ENCODE measurements around the gene UIMC1.

GRCh38 chr5:176860381-176860780, 146.2 kb downstream of the UIMC1 start:
- TF ChIP-seq CTCF (IDR thresholded peaks at IDR 0.05; ENCODE audit: poor library complexity) = no peak
- TF ChIP-seq EZH2phosphoT487 (IDR thresholded peaks at IDR 0.05; ENCODE audit: low read depth, severe bottlenecking, unreplicated experiment) = no peak
- TF ChIP-seq EZH2 (IDR thresholded peaks at IDR 0.05; ENCODE audit: borderline replicate concordance) = no peak
